Measurements from ENCODE around the gene IMP3. TPM values are rescaled to one million over a fixed set of nuclear protein-coding genes. Genes with fewer than 3 reads are reported as not detected.

Gene IMP3
- total and polyA plus RNA-seq, 9 of the 15 experiments (the other 6 are each of a cell fraction or from before 2014, with no cell fraction given): 14.5 to 160 (median 74.4) TPM

- Histone ChIP-seq H3K4me1 (replicated peaks in 1 of 2; ENCODE audit: control insufficient read depth in 2 of 2, insufficient read depth in 2 of 2, low read length in 2 of 2) (peaks cover 12 to 28% of the 10 kb centered on the region in 2 experiments), H3K9me3 (replicated peaks; ENCODE audit: control insufficient read depth, insufficient read depth, low read depth, low read length) (no peaks in the 10 kb centered on the region), H4K20me1 (replicated peaks; ENCODE audit: control insufficient read depth, insufficient read depth, low read length) (peaks cover 9% of the 10 kb centered on the region; the same call in 1 of the 2 replicates), H2AFZ (ENCODE audit: low read depth, low read length) (peak overlapping the region; percentile 85), H3K9ac (ENCODE audit: insufficient read depth in 1 of 2, low read depth in 2 of 2, low read length in 2 of 2) (peak overlapping the region; percentile 80 to 100), H3K4me2 (ENCODE audit: insufficient read depth, low read length) (peak overlapping the region; percentile 95), H3K9me1 (ENCODE audit: control insufficient read depth, insufficient read depth, low read length) (no peaks in the 10 kb centered on the region), H3K4me3 (peak overlapping the region; percentile 93), H3K27me3 (ENCODE audit: control insufficient read depth in 2 of 2, insufficient read depth in 2 of 2, low read length in 2 of 2) (no peaks in the 10 kb centered on the region; a peak in 1 of 5 replicates), H3K79me2 (ENCODE audit: control insufficient read depth, insufficient read depth, low read length) (peaks cover 43% of the 10 kb centered on the region), H3K36me3 (ENCODE audit: control insufficient read depth, insufficient read depth, low read length) (peaks cover 15% of the 10 kb centered on the region), H3K27ac (ENCODE audit: extremely low read depth, low read depth, low read length) (peak overlapping the region; percentile 86)
- DNase-seq (ENCODE audit: extremely low read depth in 1 of 4, low spot score in 3 of 4): peak in 2 of 4 experiments; percentile 52 to 73
- ATAC-seq: peak; percentile 54
- TSS peak; percentile 98 for BruUV-seq (replicated peaks)
- 5% methylated on average over 17 of the region's 17 CpGs for WGBS (ENCODE audit: insufficient coverage, low coverage, missing lambda C conversion rate)
- in situ Hi-C loops (cut with MboI) (no loop called here), intact Hi-C loops (cut with micrococcal nuclease) (loop anchor here (1.0 to 5.0 kb wide), 5 partner anchors 15 to 272 kb away; partner anchors contain the start of genes MAN2C1, SIN3A and SNUPN)
- POLR2A ChIA-PET: interaction anchor here (0.5 to 4.9 kb wide), 18 partner anchors 10 to 281 kb away, joined by 3 to 60 read pairs (median 4); partner anchors contain the start of genes MAN2C1, SIN3A and SNUPN
- CTCF ChIA-PET (ENCODE audit: low intra/inter-chr PET ratio): interaction anchor here (0.6 to 2.1 kb wide), 6 partner anchors 15 to 273 kb away, joined by 3 to 10 read pairs (median 6); partner anchors contain the start of genes MAN2C1 and SNUPN
- FAIRE-seq: peak; percentile 71
- TF ChIP-seq TBP (optimal IDR thresholded peaks at IDR 0.05; ENCODE audit: low read depth, low read length) (peak; percentile 23), ZNF830 (CRISPR knock-in tag; IDR thresholded peaks at IDR 0.05) (peak; percentile 76; the same call in 1 of the 2 replicates), FOXA1 (IDR thresholded peaks at IDR 0.05; ENCODE audit: borderline replicate concordance) (no peak), DMBX1 (CRISPR knock-in tag; IDR thresholded peaks at IDR 0.05; ENCODE audit: borderline replicate concordance) (peak; percentile 71; the same call in 1 of the 2 replicates), MXD1 (CRISPR knock-in tag; IDR thresholded peaks at IDR 0.05; ENCODE audit: borderline replicate concordance, poor library complexity, severe bottlenecking) (no peak), NKRF (IDR thresholded peaks at IDR 0.05; ENCODE audit: borderline replicate concordance) (peak; percentile 14; the same call in 1 of the 2 replicates), ARID2 (IDR thresholded peaks at IDR 0.05) (0 out of 2 replicates have a peak, but pooled peaks have one; percentile 43), ZBTB17 (CRISPR knock-in tag; IDR thresholded peaks at IDR 0.05) (0 out of 2 replicates have a peak, but pooled peaks have one; percentile 23), HMBOX1 (IDR thresholded peaks at IDR 0.05) (peak; percentile 75), RB1 (IDR thresholded peaks at IDR 0.05; ENCODE audit: low read depth) (0 out of 2 replicates have a peak, but pooled peaks have one; percentile 7), MAZ (CRISPR knock-in tag; conservative IDR thresholded peaks at IDR 0.05 in 1 of 2, IDR thresholded peaks at IDR 0.05 in 1 of 2) (peak in 1 of 2 experiments; percentile 19; a peak in 2 of 4 replicates), GTF3C2 (IDR thresholded peaks at IDR 0.05; ENCODE audit: borderline replicate concordance, extremely low read depth, insufficient read length) (no peak), NR4A1 (CRISPR knock-in tag; IDR thresholded peaks at IDR 0.05) (peak; percentile 51; the same call in 1 of the 2 replicates), NR4A1 (tag; IDR thresholded peaks at IDR 0.05) (no peak)
Measured at GRCh38 chr15:75640483-75641178, 607 bp upstream of the IMP3 start.
